ENCODE data around the gene DRAM1.

DRAM1 gene

GRCh38 chr12:101929365-101930041, 52.1 kb downstream of the DRAM1 start:
- in situ Hi-C loops (cut with HindIII; ENCODE audit: low pct_ligation_motif_present, low pct_unique_long_range_greater_than_20kb, low sequenced_read_pairs) = loop anchor here (25.0 kb wide), 1 partner anchor 858 kb away; no protein-coding TSS in a partner anchor
- no peak for DNase-seq

DNA sequence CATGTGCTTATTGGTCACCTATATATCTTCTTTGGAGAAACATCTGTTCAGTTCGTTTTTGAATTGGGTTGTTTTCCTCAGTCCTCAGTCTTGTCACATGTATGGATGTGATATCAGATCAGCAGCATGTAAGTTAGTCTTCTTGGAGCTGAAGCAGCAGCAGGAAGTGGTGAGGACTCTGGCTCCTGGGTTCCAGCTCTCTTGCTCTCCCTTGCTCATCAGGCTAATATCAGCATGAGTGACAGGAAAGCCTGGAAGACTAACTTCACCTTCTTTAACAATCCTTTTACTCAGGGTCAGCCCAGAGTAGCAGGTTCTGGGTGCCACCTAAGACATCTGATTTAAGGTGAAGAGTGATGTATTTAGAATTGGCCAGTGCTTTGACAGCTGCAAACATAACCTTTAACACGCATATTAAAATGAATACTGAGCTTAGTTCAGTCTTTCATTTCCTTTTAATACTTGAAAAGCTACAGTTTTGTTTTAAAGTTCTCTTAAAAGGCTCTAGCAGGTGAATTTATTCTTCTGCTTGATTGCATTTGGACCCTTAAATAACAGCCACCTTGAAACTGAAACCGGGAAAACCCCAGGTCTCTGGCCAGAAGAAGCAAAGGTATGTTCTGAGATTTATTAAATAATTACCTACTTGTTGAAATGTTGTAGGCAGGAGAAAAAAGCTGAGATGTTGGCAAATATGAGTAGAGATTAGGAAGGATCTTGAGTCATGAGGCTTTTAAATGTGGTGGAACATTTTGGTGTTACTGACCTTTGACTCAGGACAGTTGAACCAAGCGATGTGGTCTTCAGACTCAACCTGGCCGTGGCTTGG, 54.3 kb downstream of the DRAM1 start:
- in situ Hi-C loops (cut with HindIII; ENCODE audit: low pct_ligation_motif_present, low pct_unique_long_range_greater_than_20kb, low sequenced_read_pairs) = loop anchor here (25.0 kb wide), 1 partner anchor 856 kb away; no protein-coding TSS in a partner anchor
- DNase-seq = no peak

DNA sequence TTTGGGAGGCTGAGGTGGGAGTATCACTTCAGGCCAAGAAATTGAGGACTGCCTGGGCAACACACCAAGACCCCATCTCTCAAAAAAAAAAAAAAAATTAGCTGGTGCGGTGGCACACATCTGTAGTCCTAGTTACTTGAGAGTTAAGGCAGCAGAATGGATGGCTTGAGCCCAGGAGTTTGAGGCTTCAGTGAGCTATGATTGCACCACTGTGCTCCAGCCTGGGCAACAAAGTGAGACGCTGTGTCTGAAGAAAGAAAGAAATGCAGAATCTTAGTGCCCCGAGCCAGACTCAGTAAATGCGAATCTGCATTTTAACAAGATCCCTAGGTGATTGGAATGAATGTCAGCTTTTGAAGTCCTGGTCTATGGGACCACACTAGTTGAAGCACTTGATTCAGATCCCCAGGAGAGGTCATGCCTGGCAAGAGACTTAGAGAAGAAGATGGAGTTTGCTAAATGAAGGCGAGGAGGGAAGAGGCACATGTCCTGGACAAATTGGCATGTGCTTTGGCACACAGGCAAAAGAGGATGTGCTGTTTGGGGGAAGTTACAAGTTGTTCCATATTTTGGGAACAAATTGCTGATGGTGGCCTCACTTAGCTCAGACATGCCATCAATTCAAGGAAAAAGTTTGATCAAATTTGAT, 56.6 kb downstream of the DRAM1 start:
- in situ Hi-C loops (cut with HindIII; ENCODE audit: low pct_ligation_motif_present, low pct_unique_long_range_greater_than_20kb, low sequenced_read_pairs) = loop anchor here (25.0 kb wide), 1 partner anchor 853 kb away; no protein-coding TSS in a partner anchor
- DNase-seq = no peak

DNA sequence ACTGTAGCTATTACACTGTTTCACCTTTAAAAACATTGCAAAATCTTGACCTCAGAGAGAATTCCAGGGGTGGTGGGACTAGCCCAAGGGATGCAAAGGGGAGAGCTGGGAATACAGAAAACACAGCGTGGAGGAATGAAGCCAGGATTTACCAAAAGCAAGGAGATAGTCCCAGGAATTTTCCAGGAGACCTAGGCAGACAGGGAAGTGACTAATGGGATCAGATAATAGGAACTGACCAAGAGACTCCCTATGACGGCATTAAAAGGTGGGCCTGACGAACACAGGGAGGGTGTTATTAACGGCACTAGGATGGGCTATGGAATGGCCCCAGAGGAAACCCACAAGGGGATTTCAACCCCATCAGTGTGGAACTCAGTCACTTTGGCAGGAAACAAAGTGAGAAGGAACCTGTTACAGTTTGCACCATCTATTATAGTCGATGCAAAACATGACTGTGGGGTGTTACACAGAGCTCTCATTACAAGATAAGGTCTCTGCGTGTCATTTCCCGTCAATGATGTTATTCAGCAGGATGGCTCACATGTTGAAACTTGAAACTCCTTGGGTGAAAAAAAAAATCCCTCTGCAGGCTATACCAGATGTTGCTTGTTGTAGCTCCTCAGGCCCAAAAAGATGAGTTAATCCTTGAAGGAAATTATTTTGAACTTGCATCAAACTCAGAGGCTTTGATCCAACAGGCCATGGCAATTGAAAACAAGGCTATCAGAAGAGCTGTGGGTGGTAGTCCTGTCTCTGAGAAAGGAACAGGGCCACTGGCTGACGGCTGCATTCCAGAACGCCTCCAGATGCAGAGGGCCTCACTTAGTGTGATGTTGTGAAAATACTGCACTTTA, 58.7 kb downstream of the DRAM1 start:
- no peak for DNase-seq
- in situ Hi-C loops (cut with HindIII; ENCODE audit: low pct_ligation_motif_present, low pct_unique_long_range_greater_than_20kb, low sequenced_read_pairs) = loop anchor here (25.0 kb wide), 1 partner anchor 851 kb away; no protein-coding TSS in a partner anchor

GRCh38 chr12:101939306-101939705, 61.9 kb downstream of the DRAM1 start:
- no peak for DNase-seq
- in situ Hi-C loops (cut with HindIII; ENCODE audit: low pct_ligation_motif_present, low pct_unique_long_range_greater_than_20kb, low sequenced_read_pairs) = loop anchor here (25.0 kb wide), 1 partner anchor 848 kb away; no protein-coding TSS in a partner anchor

GRCh38 chr12:101939856-101940265, 62.5 kb downstream of the DRAM1 start:
- DNase-seq = peak; percentile 74
- in situ Hi-C loops (cut with HindIII; ENCODE audit: low pct_ligation_motif_present, low pct_unique_long_range_greater_than_20kb, low sequenced_read_pairs) = loop anchor here (25.0 kb wide), 1 partner anchor 847 kb away; no protein-coding TSS in a partner anchor

GRCh38 chr12:101940400-101940950, 63.1 kb downstream of the DRAM1 start:
- DNase-seq = no peak
- in situ Hi-C loops (cut with HindIII; ENCODE audit: low pct_ligation_motif_present, low pct_unique_long_range_greater_than_20kb, low sequenced_read_pairs) = loop anchor here (25.0 kb wide), 1 partner anchor 847 kb away; no protein-coding TSS in a partner anchor

GRCh38 chr12:101941306-101942249, 64.2 kb downstream of the DRAM1 start:
- no peak for DNase-seq
- in situ Hi-C loops (cut with HindIII; ENCODE audit: low pct_ligation_motif_present, low pct_unique_long_range_greater_than_20kb, low sequenced_read_pairs) = loop anchor here (25.0 kb wide), 1 partner anchor 846 kb away; no protein-coding TSS in a partner anchor

- in situ Hi-C loops (cut with HindIII; ENCODE audit: low pct_ligation_motif_present, low pct_unique_long_range_greater_than_20kb, low sequenced_read_pairs) = loop anchor here (25.0 kb wide), 1 partner anchor 845 kb away; no protein-coding TSS in a partner anchor
- no peak for DNase-seq
These were observed 64.8 kb downstream of the DRAM1 start for GRCh38 chr12:101942250-101942605.

DNA sequence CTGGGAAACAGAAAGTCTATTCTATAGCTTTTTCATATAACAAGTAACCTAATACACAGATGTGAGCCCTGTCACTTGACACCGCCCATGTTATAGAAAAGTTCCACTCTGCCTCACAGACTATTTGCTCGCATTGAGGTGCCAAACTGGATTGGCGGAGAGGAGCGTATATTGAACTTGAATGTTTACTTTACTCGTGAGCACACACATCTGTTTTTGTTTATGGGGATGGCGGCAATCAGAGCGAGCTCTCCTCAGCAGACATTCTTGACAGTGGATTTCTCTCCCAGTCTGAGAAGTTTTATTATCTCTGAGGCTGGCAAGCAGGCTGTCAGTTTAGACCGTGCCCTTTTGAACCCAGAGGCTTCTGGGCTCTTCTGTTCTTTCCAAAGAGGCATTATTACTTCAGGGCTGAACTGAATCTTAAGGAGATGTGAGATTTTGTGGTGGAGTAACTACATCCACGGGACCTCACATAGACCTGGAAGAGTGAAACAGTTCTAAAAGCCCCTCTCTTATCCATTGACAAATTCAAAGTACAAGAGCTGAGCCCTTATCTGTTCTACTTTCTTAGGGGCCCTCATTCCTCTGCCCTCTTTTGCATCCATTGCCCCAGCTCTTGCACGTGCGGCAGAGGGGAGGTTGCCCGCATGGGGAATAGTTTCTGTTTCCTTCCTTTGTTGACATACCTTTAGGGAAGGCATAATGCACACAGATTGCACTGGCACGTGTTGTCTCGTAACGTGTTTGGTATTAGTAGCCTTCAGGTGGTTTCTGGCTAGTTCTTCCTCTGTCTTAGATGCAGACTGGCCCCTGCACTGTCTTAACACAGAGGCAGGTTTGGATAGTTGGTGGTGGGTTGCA, 68.2 kb downstream of the DRAM1 start:
- in situ Hi-C loops (cut with HindIII; ENCODE audit: low pct_ligation_motif_present, low pct_unique_long_range_greater_than_20kb, low sequenced_read_pairs) = loop anchor here (25.0 kb wide), 1 partner anchor 842 kb away; no protein-coding TSS in a partner anchor
- DNase-seq = no peak

- no peak for DNase-seq
- in situ Hi-C loops (cut with HindIII; ENCODE audit: low pct_ligation_motif_present, low pct_unique_long_range_greater_than_20kb, low sequenced_read_pairs) = loop anchor here (25.0 kb wide), 1 partner anchor 841 kb away; no protein-coding TSS in a partner anchor
These were observed 68.8 kb downstream of the DRAM1 start for GRCh38 chr12:101946233-101946611.

- DNase-seq = no peak
- in situ Hi-C loops (cut with HindIII; ENCODE audit: low pct_ligation_motif_present, low pct_unique_long_range_greater_than_20kb, low sequenced_read_pairs) = loop anchor here (25.0 kb wide), 1 partner anchor 840 kb away; no protein-coding TSS in a partner anchor
These were observed 69.9 kb downstream of the DRAM1 start for GRCh38 chr12:101947316-101947715.

DNA sequence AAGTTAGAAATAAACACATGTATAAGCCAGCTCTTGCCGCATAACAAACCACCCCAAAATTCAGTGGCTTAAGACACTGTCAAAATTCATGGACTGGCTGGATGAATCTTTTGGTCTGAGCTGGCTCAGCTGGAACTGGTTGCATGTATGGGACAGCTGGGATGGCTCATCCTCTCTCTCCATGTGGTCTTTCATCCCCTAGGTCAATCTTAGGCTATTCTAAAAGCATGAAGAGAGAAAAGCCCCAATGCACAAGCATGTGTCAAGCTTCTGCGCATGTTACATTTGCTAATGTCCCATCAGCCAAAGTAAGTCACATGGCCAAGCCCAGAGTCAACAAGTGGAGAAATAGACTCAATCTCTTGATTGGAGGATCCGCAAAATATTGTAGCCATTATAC, 71.0 kb downstream of the DRAM1 start:
- no peak for DNase-seq
- in situ Hi-C loops (cut with HindIII; ENCODE audit: low pct_ligation_motif_present, low pct_unique_long_range_greater_than_20kb, low sequenced_read_pairs) = loop anchor here (25.0 kb wide), 1 partner anchor 839 kb away; no protein-coding TSS in a partner anchor

DNA sequence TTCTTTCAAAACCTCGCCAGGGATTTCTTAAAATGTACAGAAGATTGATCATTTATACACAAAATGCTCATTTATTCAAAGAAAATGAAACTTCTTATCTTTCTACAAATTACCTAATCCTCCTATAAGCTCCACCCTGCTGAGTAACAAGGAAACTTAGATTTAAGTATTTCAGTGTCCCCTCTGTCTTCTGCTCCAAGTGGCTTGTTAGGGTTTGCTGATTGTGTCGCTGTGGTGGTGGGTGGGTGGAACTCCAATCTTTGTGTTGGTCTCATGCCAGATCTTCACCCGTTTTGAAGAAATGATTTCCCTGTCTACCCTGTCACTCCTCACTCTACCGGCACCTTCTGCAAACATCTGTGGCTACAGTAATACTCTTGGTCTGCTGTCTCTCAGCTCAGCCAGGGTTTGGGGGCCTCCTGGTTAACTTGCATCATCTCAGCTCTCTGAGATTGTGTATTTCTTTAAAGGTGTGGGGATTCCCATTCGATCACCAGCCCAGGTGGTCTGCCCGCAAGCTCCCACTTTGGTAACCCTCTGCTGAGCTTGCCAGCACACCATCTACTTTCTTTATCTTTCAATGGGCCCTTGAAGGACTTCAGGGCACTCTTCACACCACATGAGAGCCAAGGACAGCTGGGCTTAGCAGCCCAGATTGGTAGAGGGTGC, 73.8 kb downstream of the DRAM1 start:
- in situ Hi-C loops (cut with HindIII; ENCODE audit: low pct_ligation_motif_present, low pct_unique_long_range_greater_than_20kb, low sequenced_read_pairs) = no loop called here
- DNase-seq = no peak

DNA sequence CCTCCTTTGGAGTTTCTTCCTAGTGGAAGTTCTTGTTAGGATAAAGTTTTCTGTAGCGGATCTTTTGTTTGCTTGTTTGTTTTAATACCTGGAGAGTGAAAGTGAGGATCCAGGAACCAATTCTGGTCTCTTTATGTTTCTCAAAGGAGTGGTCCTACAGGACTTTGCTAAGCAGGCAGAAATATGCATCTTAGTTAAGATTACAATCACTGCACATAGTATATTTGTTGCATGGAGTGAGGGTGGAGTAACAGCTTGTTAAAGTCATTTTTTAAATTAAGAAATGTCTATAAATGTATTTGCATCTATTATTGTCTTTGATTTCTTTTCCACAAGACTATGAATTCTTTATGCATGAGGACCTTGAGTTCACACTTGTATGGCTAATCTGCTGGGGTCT, 76.7 kb downstream of the DRAM1 start:
- in situ Hi-C loops (cut with HindIII; ENCODE audit: low pct_ligation_motif_present, low pct_unique_long_range_greater_than_20kb, low sequenced_read_pairs) = no loop called here

More for the DNA sequence above, 76.7 kb downstream of the DRAM1 start:
- DNase-seq = no peak
